ENCODE data around the gene PHLPP2.
A peak's percentile ranks its signal among the peaks of the same experiment; 100 is the strongest.
"Not testable (repeated sequence)": the region's sequence is repeated elsewhere in the genome, so short reads cannot be mapped to it uniquely, and the experiment has no call there.

The PHLPP2 gene

DNA sequence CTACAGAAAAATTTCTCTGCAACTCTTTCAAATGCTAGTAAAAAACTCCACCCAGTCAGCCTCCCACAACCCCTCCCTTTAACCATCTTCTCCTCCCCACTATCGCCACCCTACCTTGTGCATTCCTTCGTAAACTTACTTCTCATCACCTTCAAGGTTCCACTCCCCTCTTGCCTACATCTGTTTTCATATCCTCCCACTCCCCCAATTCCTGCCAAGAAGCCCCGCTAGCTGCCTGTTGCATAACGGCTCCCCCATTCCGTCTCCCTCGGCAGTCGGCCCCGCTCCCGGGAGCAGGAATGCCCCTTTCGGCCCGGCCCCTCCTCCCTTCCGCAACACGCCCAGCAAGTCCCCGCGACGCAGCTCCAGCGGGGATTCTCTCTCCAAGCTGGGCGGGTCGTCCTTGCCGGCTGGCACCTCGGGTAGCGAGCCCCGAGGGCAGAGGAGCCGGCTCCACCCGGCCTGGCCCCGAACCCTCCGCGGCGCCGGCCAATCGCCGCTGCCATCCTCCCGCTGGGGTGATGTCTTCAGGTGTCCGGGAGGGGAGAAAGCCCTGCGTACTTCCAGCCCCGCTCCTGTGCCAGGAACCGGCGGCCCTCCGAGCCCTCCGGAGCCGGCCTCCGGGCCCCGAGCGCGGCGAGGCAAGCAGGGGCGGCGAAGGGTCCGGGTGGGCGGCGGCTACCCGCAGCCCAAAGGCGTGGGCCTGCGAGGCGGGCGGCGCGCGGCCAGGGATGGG lies 1.5 kb downstream of the PHLPP2 start:
- peak; percentile 41 to 46 for DNase-seq (ENCODE audit: low read depth in 2 of 2)

GRCh38 chr16:71721066-71721740 lies 3.3 kb downstream of the PHLPP2 start:
- DNase-seq (ENCODE audit: low read depth in 2 of 2): no peak

GRCh38 chr16:71712501-71712900 lies 12.0 kb downstream of the PHLPP2 start:
- DNase-seq (ENCODE audit: low read depth in 2 of 2): no peak

DNA sequence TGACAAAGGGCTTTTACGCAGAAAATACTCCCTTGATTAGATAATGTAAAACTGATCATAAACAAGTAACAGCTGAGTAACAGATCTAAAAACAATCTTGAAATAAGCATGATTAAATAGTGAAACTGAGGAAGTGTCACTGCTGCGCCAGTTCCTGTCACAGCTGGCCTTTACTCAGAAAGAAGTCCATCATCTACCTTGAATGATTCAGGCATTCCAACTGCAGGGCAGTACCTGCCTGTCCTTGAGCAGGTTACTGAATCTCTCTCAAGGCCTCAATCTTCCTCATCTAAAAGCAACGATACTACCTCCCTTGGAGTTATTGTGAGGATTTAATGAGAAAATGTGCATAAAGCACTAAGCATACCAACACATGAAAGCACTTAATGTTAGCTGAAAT lies 12.7 kb downstream of the PHLPP2 start:
- no peak for DNase-seq (ENCODE audit: low read depth in 2 of 2)

GRCh38 chr16:71709229-71709781 lies 15.2 kb downstream of the PHLPP2 start:
- DNase-seq (ENCODE audit: low read depth in 2 of 2): no peak

DNA sequence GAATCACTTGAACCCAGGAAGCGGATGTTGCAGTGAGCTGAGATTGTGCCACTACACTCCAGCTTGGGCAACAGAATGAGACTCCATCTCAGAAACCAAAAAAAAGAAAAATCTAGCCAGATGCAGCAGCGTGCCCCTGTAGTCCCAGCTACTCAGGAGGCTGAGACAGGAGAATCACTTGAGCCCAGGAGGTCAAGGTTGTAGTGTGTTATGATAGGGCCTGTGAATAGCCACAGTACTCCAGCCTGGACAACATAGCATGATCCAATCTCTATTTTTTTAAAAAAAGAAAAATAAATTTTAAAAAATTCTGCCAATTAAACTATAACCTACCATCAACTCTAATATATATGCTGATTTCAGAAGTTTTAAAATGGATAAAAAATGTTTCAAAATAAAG lies 15.8 kb downstream of the PHLPP2 start:
- DNase-seq (ENCODE audit: low read depth in 2 of 2): no peak

- no peak for DNase-seq (ENCODE audit: low read depth in 2 of 2)
Measured at GRCh38 chr16:71707199-71707598, 17.3 kb downstream of the PHLPP2 start.

DNA sequence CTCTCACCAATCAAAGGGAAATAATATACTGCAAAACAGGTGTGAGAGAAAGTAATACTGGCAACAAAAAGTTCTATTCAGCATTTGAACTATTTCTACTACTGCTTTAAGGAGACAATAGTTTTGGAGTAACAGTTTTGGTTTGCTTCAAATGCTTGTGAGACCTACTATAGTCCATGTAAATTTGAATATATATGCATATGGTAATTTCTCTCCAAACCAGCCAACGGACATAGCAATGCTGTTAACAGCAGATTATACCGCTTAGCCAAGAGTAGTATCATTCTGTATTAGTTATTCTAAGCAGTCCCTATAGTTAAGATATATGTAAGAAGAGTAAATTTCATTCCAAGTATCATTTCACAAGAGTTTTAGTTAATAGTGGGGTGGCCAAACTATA lies 18.5 kb downstream of the PHLPP2 start:
- no peak for DNase-seq (ENCODE audit: low read depth in 2 of 2)

DNA sequence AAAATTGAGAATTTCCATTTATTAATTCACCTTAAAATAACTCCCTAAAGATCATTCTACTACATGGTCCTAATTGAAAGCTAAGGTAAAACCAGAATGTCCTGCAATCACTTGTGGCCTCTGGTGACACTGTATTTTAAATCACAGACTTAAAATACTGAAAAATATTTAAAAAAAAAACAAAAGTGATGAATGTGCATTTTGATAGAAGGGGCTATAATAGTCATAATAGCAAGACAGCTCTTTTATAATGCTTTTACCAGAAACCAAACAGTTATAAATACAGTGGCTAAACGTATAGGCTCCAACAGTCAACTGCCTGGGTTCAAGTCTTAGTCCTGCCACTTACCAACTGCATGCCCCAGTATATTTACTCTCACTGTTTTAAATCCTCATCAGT lies 21.2 kb downstream of the PHLPP2 start:
- no peak for DNase-seq (ENCODE audit: low read depth in 2 of 2)

DNA sequence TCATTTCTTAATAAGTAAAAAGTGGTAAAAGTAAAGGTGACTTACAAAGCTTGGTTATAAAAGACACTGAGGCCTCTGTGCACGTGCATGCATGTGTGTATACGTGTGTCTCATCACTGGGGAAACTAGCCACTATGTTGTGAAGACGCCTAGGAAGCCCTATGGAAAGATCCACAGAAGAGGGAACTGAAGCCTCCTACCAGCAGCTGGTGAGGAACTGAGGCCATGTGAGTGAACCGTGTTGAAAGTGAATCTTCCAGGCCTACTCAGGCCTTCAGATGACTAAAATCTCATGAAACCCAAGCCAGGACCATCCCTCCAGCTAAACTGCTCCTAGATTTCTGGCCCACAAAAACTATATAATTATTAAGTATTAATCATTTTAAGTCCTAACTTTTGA lies 23.7 kb downstream of the PHLPP2 start:
- DNase-seq (ENCODE audit: low read depth in 2 of 2): no peak

DNA sequence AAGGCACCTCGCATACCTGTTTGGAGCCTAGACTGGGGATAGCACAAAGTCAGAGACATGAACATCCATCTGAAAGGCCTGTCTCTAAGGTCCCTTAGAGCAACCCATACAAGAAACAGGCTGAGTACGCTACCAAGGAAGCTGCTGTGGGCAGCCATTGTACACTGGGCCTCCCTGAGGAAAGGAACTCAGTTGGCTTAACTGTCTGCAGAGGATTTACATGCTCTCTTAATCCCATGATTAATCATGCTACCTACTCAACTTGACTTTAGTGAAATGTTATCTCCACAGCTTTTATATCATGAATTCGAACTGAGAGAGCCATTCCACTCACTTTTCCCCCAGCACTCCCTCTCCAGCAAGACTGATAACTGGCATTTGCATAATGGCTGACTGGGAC lies 26.0 kb downstream of the PHLPP2 start:
- DNase-seq (ENCODE audit: low read depth in 2 of 2): no peak

GRCh38 chr16:71693164-71693563 lies 31.3 kb downstream of the PHLPP2 start:
- DNase-seq (ENCODE audit: low read depth in 2 of 2): no peak

DNA sequence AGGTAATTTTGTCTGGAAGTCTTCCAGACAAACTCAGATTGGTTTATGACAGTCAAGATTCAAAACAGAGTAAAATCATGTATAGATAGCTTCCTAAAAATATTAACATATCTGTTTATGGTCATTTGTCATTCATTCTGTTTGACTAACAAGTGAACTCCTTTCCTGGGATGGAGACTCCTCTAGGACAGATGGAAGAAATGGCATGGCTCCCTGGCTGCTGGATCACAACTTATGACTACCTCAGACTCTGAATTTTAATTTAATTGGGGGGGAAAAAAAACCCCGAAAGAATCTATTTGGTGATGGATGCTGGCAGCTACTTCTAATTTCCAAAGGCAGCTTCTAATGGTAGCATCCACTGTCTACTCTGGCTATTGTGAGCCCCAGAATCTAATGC lies 34.6 kb downstream of the PHLPP2 start:
- no peak for DNase-seq (ENCODE audit: low read depth in 2 of 2)

GRCh38 chr16:71687861-71688260 lies 36.6 kb downstream of the PHLPP2 start:
- DNase-seq (ENCODE audit: low read depth in 2 of 2): no peak

DNA sequence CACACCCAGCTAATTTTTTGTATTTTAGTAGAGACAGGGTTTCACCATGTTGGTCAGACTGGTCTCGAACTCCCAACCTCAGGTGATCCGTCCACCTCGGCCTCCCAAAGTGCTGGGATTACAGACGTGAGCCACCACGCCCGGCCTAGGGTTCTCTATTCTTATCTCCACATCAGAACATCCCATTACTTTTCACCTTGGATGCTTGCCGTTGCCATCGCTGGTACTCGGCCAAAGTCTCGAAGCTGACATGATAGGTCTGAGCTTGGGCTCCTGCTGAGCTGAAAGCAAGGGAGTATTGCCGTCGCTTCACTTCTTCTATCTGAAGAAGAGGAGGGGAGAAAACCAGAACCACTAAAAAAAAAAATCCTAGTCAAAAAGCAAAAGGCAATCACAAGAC lies 40.2 kb downstream of the PHLPP2 start:
- DNase-seq (ENCODE audit: low read depth in 2 of 2): not testable (repeated sequence)

DNA sequence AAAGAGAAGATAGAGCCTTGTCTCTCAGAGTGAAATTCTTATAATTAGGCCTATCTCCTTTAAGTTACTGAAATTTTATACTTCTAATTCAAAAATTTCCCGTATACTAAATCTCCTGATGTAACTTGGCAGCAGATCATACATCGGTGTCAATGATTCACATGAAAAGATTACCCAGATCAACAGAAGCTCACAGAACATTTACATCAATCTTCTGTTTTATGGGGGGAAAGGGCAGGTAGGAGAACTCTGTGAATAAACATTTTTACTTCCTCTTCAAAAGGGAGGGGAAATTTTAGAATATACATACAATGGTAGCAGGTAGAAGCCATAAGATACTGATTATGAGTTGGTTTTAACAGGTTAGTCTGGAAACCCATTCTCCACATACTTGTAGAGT lies 43.1 kb downstream of the PHLPP2 start:
- no peak for DNase-seq (ENCODE audit: low read depth in 2 of 2)

- DNase-seq (ENCODE audit: low read depth in 2 of 2): no peak
Measured at GRCh38 chr16:71676236-71676635, 48.3 kb downstream of the PHLPP2 start.

- DNase-seq (ENCODE audit: low read depth in 2 of 2): no peak
Measured at GRCh38 chr16:71675380-71675779, 49.1 kb downstream of the PHLPP2 start.

GRCh38 chr16:71674229-71674628 lies 50.3 kb downstream of the PHLPP2 start:
- DNase-seq (ENCODE audit: low read depth in 2 of 2): no peak

DNA sequence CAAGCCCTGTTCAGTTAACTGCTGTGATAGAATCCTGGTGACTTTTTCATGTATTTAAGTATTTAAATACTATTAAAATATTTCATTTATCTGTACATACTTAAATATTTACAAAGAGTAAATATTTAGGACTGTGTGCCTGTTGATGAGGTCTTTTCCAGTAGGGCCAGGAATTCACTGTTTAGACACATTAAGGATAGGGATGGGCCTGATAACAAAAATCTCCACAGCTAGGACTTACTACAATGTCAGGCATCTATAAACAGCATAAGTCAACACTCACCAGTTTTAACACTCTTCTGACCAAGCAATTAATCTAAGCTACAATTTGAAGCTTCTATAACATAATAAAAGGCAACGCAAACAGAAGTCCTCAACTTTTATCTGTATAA lies 50.9 kb downstream of the PHLPP2 start:
- no peak for DNase-seq (ENCODE audit: low read depth in 2 of 2)

DNA sequence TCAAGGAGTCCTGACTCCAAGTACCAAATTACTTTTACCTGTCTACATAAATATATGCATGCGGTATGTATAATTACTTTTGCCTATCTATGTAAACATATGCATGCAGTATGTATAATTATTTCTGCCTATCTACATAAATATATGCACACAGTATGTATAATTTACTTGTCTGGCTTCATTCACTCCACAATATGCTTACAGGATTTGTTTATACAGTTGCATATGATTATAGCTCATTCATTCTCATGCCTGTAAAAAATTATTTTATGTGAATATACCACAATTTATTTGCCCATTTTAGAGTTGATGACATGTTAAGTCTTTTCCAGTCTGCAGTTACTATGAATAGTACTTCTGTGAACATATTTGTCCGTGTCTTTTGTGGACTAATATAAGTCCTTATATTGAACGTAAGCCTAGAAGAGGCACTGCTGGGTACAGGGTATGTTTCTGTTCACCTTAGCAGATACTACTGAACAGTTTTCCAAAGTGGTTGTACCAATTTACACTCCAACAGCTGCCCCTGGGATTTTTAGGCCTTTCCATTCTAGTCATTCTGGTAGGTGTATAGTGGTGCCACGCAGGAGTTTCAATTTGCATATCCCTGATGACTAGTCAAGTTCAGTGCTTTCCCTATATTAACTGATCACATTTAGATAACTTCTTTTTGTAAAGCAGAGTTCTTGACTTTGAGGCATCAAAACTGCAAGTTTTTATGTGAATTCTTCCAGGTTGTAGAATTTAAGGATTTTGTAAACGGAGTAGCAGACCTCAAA lies 51.5 kb downstream of the PHLPP2 start:
- no peak for DNase-seq (ENCODE audit: low read depth in 2 of 2)

DNA sequence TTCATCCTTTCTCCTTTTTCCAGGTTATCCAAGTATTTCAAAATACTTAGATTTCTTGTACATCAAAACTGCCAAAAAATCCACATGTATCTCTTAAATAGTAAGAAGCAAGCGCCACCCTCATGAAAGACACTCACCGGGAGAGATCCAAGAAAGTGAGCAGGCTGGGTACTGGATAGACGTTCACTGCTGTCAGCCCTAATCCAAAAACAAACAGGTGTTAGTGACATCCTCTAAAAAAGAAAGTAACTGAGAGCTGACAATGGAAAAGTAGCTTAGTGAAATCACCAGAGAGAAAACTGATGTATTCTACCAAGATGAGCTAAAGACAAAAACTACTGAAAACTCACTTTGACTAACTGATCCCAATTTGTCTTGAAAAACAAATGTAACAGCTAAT lies 52.4 kb downstream of the PHLPP2 start:
- no peak for DNase-seq (ENCODE audit: low read depth in 2 of 2)

- no peak for DNase-seq (ENCODE audit: low read depth in 2 of 2)
Measured at GRCh38 chr16:71671165-71671564, 53.3 kb downstream of the PHLPP2 start.

Data from stimulated activated CD8-positive, alpha-beta memory T cell treated with anti-CD3 and anti-CD28 coated beads, Interleukin-15, amount 100 ng/mL, for 48 hours (primary cell).